Eye (tissue), 1 donor: Measurements from ENCODE around the gene EXOSC9.

Source experiments
- DNase-seq: peaks from one replicate; pipeline ENCODE4 v3.0.0-alpha.2; 2015

Gene EXOSC9

DNA sequence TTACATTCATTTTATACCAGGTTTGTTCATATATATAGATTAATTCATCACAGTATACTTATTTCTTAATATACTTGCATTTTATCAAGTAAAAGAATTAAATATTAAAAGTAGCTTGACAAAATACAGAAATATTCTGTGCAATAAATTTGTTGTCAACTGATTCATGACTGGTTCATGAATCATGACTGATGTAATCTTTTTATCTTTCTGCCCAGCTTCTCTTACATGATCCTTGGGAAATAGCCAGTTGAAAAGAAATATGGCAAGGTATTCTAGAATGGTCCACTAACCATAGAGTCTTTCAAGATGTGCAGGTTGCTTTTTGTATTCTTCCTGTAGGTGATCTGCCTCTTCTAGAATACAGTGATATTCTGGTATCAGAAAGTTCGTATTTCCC lies 26.7 kb downstream of the EXOSC9 start:
- no peak for DNase-seq

DNA sequence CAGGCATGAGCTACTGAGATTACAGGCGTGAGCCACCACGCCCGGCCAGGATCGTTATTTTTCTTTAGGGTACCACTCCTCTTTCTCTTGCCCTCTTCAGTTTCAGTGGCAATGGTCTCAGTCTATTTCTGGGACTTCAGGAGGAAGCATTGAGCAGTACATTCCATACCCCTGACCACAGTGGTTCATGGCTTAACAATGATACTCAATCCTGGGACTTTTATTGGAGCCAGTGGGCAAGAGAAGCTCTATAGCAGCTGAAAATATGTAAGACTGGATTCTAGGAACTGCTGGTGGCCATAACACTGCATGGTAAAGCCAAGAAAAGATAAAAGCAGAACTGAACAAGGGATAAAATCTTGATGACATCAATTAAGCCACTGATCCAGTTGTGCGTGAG lies 28.4 kb downstream of the EXOSC9 start:
- no peak for DNase-seq

DNA sequence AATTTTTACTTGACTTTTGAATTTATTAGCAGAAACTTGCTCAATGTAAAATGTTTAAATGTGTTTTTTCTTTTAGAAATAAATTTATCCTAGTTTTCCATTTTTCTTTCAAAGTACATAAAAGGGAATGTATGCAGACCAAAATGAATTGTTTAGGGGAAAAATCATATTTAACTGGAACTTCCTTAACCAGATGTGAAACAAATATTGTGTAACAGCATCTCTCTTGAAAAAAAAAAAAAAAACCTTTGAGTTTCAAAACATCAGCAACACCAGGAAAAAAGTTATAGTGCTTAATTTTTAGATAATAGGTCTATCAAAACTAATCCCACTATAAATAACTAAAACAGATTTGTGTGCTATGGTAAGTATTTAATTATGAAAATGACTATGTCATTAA lies 37.0 kb downstream of the EXOSC9 start:
- no peak for DNase-seq

DNA sequence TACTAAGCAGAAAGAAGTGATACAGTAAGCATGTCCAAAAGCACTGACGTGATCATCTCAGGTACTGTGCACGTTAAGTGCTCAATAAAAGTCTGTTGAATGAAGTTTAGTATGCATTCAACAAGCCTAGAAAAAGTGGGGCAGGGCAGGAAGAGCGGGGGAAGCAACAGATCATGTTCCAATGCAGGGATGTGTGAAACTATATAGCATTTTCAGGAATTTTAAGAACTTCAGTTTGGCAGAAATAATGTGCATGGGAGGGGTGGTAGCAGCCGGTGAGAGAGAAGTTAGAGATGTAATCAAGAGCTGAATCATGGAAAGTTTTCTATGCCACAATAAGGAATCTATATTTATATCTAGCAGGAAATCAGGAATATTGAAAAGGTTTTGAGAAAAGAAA lies 41.7 kb downstream of the EXOSC9 start:
- DNase-seq, result no peak

GRCh38 chr4:121846662-121847061 lies 45.5 kb downstream of the EXOSC9 start:
- no peak for DNase-seq

DNA sequence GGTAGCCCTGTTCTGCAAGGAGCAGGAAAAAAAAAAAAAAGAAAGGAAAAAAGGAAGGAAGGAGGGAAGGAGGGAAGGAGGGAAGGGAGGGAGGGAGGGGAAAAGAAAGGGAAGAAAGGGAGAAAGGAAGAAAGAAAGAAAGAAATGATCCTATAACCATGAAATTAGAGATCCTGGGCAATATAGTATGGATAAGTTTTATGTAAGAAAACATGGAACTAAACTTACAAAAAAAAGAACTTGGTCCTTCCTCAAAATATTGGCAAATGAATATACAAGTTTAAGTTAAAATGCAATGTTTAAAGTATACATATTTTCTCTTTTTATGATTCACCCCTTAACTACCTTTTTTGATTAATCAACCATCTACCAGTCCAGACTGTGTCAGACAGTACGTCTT lies 50.2 kb downstream of the EXOSC9 start:
- no peak for DNase-seq

- DNase-seq, result no peak
Observed at GRCh38 chr4:121860121-121860520, 59.0 kb downstream of the EXOSC9 start.

GRCh38 chr4:121861426-121861825 lies 60.3 kb downstream of the EXOSC9 start:
- DNase-seq, result no peak

- DNase-seq, result peak; percentile 5
Observed at GRCh38 chr4:121863799-121864198, 62.7 kb downstream of the EXOSC9 start.
